Measurements from ENCODE around the gene LYRM4. TPM values are rescaled to one million over a fixed set of nuclear protein-coding genes. Genes with fewer than 3 reads are reported as not detected.

LYRM4 gene
- total and polyA plus RNA-seq, 8 donors, result 8.7 to 14.9 (median 12.6) TPM

- WGBS, 2 donors, result 87 to 88% methylated on average over 9 of the region's 9 CpGs
- ATAC-seq (no peak), DNase-seq (no peak), FAIRE-seq (no peak)
- Histone ChIP-seq H3K36me3 (no peaks in the 10 kb centered on the region), H3K4me1 (no peaks in the 10 kb centered on the region), H3K27ac (no peak overlapping the region), H3K27me3 (no peaks in the 10 kb centered on the region), H3K9me3 (no peaks in the 10 kb centered on the region), H3K4me3 (no peak overlapping the region)
- intact Hi-C loops (cut with DNase I), result no loop called here
- TF ChIP-seq CTCF (IDR thresholded peaks at IDR 0.05), result no peak
Measured at GRCh38 chr6:5152460-5152859, 108.3 kb downstream of the LYRM4 start.

- DNase-seq (no peak), ATAC-seq (no peak), FAIRE-seq (no peak)
- no peaks in the 10 kb centered on the region for H3K4me1 ChIP-seq
- H3K36me3 ChIP-seq, result no peaks in the 10 kb centered on the region
- intact Hi-C loops (cut with DNase I), result no loop called here
- no peak overlapping the region for H3K4me3 ChIP-seq
- WGBS, 2 donors, result 66 to 79% methylated on average over 7 of the region's 7 CpGs
- TF ChIP-seq CTCF (IDR thresholded peaks at IDR 0.05), result no peak
- H3K9me3 ChIP-seq, result no peaks in the 10 kb centered on the region
- no peak overlapping the region for H3K27ac ChIP-seq
- H3K27me3 ChIP-seq, result no peaks in the 10 kb centered on the region
Measured at GRCh38 chr6:5151955-5152401, 108.8 kb downstream of the LYRM4 start.

- no peaks in the 10 kb centered on the region for H3K9me3 ChIP-seq
- no peak overlapping the region for H3K27ac ChIP-seq
- no peak for ATAC-seq
- FAIRE-seq, result no peak
- no peaks in the 10 kb centered on the region for H3K27me3 ChIP-seq
- intact Hi-C loops (cut with DNase I), result no loop called here
- H3K4me1 ChIP-seq, result no peaks in the 10 kb centered on the region
- H3K4me3 ChIP-seq, result no peak overlapping the region
- H3K36me3 ChIP-seq, result no peaks in the 10 kb centered on the region
- 56 to 58% methylated on average over 9 of the region's 9 CpGs for WGBS, 2 donors
- no peak for TF ChIP-seq CTCF (IDR thresholded peaks at IDR 0.05)
- DNase-seq, result no peak
Measured at GRCh38 chr6:5151360-5151954, 109.3 kb downstream of the LYRM4 start.

GRCh38 chr6:5150551-5151075 lies 110.1 kb downstream of the LYRM4 start:
- ATAC-seq (no peak), DNase-seq (no peak), FAIRE-seq (no peak)
- no peak overlapping the region for H3K27ac ChIP-seq
- no peak for TF ChIP-seq CTCF (IDR thresholded peaks at IDR 0.05)
- no peak overlapping the region for H3K4me3 ChIP-seq
- H3K9me3 ChIP-seq, result no peaks in the 10 kb centered on the region
- H3K27me3 ChIP-seq, result no peaks in the 10 kb centered on the region
- H3K4me1 ChIP-seq, result no peaks in the 10 kb centered on the region
- intact Hi-C loops (cut with DNase I), result no loop called here
- WGBS, 2 donors, result 83 to 94% methylated on average over 3 of the region's 3 CpGs
- H3K36me3 ChIP-seq, result no peaks in the 10 kb centered on the region

- no peaks in the 10 kb centered on the region for H3K4me1 ChIP-seq
- no peaks in the 10 kb centered on the region for H3K27me3 ChIP-seq
- no peak for TF ChIP-seq CTCF (IDR thresholded peaks at IDR 0.05)
- intact Hi-C loops (cut with DNase I), result loop anchor here in 1 of 3 donors (10.0 kb wide), 2 partner anchors 155 to 245 kb away; no protein-coding TSS in a partner anchor
- H3K4me3 ChIP-seq, result no peak overlapping the region
- WGBS, 2 donors, result 88 to 92% methylated on average over 6 of the region's 6 CpGs
- no peak for DNase-seq
- ATAC-seq, result no peak
- FAIRE-seq, result no peak
- no peaks in the 10 kb centered on the region for H3K36me3 ChIP-seq
- H3K27ac ChIP-seq, result no peak overlapping the region
- H3K9me3 ChIP-seq, result no peaks in the 10 kb centered on the region
Measured at GRCh38 chr6:5149891-5150290, 110.9 kb downstream of the LYRM4 start.
